Nephron progenitor cell (in vitro differentiated cells): ENCODE measurements around the gene RCC2.

ENCODE experiments used
- DNase-seq: peaks from one replicate; pipeline ENCODE4 v3.0.0; 2021
- H3K27ac Mint-ChIP-seq: 2 replicates; pipeline ENCODE4 v1.8.0; 2021; ENCODE audit warnings: mild to moderate bottlenecking, moderate library complexity, mixed read lengths
- H3K27me3 Mint-ChIP-seq: 2 replicates; pipeline ENCODE4 v1.8.0; 2021; ENCODE audit warnings: mild to moderate bottlenecking, low read depth, mixed read lengths; ENCODE audit not compliant: poor library complexity
- H3K36me3 Mint-ChIP-seq: 2 replicates; pipeline ENCODE4 v1.8.0; 2021; ENCODE audit warnings: low read depth, mixed read lengths
- H3K4me1 Mint-ChIP-seq: 2 replicates; pipeline ENCODE4 v1.8.0; 2021; ENCODE audit warnings: mixed read lengths
- H3K4me3 Mint-ChIP-seq: 2 replicates; pipeline ENCODE4 v1.8.0; 2021; ENCODE audit warnings: mild to moderate bottlenecking, moderate library complexity, mixed read lengths
- H3K9me3 Mint-ChIP-seq: 2 replicates; pipeline ENCODE4 v1.8.0; 2021; ENCODE audit warnings: mild to moderate bottlenecking, moderate library complexity, mixed read lengths
- CTCF ChIP-seq: fragments of 200-600 bp; sonication (generic); IDR thresholded peaks from 2 replicates; pipeline ENCODE4 v1.5.0; 2021; ENCODE audit warnings: antibody characterized with exemption

Gene RCC2

DNA sequence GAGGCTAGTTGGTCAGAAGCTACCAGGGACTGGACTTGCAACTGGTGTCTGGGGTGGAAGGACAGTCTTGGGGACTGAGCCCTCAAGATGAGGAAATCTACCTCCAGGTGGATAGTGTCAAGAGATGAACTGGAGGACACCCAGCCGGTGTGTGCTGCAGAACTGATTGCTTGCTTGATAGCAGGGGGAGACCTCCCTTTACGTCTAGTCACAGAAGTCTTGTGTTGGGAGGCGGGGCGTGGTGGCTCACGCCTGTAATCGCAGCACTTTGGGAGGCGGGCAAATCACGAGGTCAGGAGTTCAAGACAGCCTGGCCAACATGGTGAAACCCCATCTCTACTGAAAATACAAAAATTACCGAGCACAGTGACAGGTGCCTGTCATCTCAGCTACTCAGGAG is 4.9 kb downstream of the RCC2 start:
- peaks cover 45% of the 10 kb centered on the region for H3K36me3 Mint-ChIP-seq
- no peak for DNase-seq
- H3K27ac Mint-ChIP-seq = no peak overlapping the region
- H3K4me3 Mint-ChIP-seq = peak overlapping the region; percentile 40
- H3K4me1 Mint-ChIP-seq = peaks cover 46% of the 10 kb centered on the region
- H3K27me3 Mint-ChIP-seq = peaks cover 5% of the 10 kb centered on the region
- H3K9me3 Mint-ChIP-seq = no peaks in the 10 kb centered on the region
- no peak for TF ChIP-seq CTCF

DNA sequence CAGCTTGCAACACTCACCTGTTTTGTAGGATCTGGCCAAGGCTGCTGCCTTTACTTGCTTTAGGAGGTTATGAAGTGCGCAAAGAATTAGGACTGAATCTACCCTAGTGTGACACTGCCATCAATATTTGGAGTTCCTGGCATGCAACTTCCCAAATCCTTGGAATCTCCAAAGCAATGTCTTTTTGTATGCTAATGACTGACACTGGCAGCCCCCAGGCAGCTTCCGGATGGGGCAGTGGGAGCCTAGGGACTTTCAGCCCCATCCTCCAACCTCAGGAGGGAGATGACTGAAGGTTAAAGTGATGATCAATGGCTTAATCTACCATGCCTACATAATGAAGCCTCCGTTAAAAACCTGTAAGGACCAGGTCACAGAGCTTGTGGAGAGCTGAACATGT is 5.5 kb downstream of the RCC2 start:
- Mint-ChIP-seq H3K4me1 (peaks cover 51% of the 10 kb centered on the region), H3K36me3 (peaks cover 51% of the 10 kb centered on the region), H3K27ac (no peak overlapping the region), H3K27me3 (no peaks in the 10 kb centered on the region), H3K9me3 (no peaks in the 10 kb centered on the region), H3K4me3 (peak overlapping the region; percentile 32)
- TF ChIP-seq CTCF = no peak
- no peak for DNase-seq

GRCh38 chr1:17433261-17433660 is 6.2 kb downstream of the RCC2 start:
- no peak for TF ChIP-seq CTCF
- Mint-ChIP-seq H3K27me3 (no peaks in the 10 kb centered on the region), H3K27ac (no peak overlapping the region), H3K4me3 (no peak overlapping the region), H3K36me3 (peaks cover 57% of the 10 kb centered on the region), H3K4me1 (peaks cover 54% of the 10 kb centered on the region), H3K9me3 (no peaks in the 10 kb centered on the region)
- DNase-seq = no peak

- Mint-ChIP-seq H3K4me3 (no peak overlapping the region), H3K4me1 (peaks cover 54% of the 10 kb centered on the region), H3K9me3 (no peaks in the 10 kb centered on the region), H3K27ac (no peak overlapping the region), H3K36me3 (peaks cover 57% of the 10 kb centered on the region), H3K27me3 (peaks cover 4% of the 10 kb centered on the region)
- DNase-seq = no peak
- no peak for TF ChIP-seq CTCF
Observed at GRCh38 chr1:17432412-17432811, 7.1 kb downstream of the RCC2 start.

GRCh38 chr1:17429183-17429582 is 10.3 kb downstream of the RCC2 start:
- Mint-ChIP-seq H3K36me3 (peaks cover 71% of the 10 kb centered on the region), H3K27ac (peak overlapping the region; percentile 74), H3K4me3 (no peak overlapping the region), H3K4me1 (peaks cover 31% of the 10 kb centered on the region), H3K9me3 (no peaks in the 10 kb centered on the region), H3K27me3 (peaks cover 7% of the 10 kb centered on the region)
- DNase-seq = no peak
- TF ChIP-seq CTCF = no peak

- Mint-ChIP-seq H3K36me3 (peaks cover 71% of the 10 kb centered on the region), H3K27ac (no peak overlapping the region), H3K4me3 (no peak overlapping the region), H3K9me3 (no peaks in the 10 kb centered on the region), H3K27me3 (peaks cover 7% of the 10 kb centered on the region), H3K4me1 (peaks cover 38% of the 10 kb centered on the region)
- DNase-seq = no peak
- no peak for TF ChIP-seq CTCF
Observed at GRCh38 chr1:17427696-17428660, 11.5 kb downstream of the RCC2 start.
